GM23338 (cell line): Measurements from ENCODE around the gene GLIS2. TPM values are rescaled to one million over a fixed set of nuclear protein-coding genes. Genes with fewer than 3 reads are reported as not detected.

Experiments
- ATAC-seq: fragments of 200-7000 bp; cut with Tn5 transposase; 3 replicates; pipeline ENCODE4 v1.9.1; 2020
- DNase-seq: peaks from one replicate; pipeline ENCODE4 v3.0.0-alpha.2; 2015; ENCODE audit warnings: low spot score
- H2AFZ ChIP-seq: fragments of 200-600 bp; sonication (generic); 2 replicates; pipeline ENCODE4 v1.8.0; 2016; ENCODE audit warnings: antibody characterized with exemption, mild to moderate bottlenecking, moderate library complexity
- H3F3A ChIP-seq: fragments of 200-600 bp; sonication (generic); replicated peaks from 2 replicates; pipeline ENCODE4 v1.8.0; 2017; ENCODE audit warnings: antibody characterized with exemption, mixed run types, low read depth
- H3K27ac ChIP-seq: fragments of 200-600 bp; sonication (generic); 2 replicates; pipeline ENCODE4 v1.6.1; 2016; ENCODE audit warnings: low read depth
- H3K27me3 ChIP-seq: fragments of 200-600 bp; sonication (generic); 2 replicates; pipeline ENCODE4 v1.8.0; 2016; ENCODE audit warnings: mild to moderate bottlenecking, mixed run types, moderate library complexity; ENCODE audit not compliant: insufficient read depth
- H3K36me3 ChIP-seq: fragments of 200-600 bp; sonication (generic); 2 replicates; pipeline ENCODE4 v1.8.0; 2016; ENCODE audit warnings: mild to moderate bottlenecking; ENCODE audit not compliant: insufficient read depth
- H3K4me1 ChIP-seq: fragments of 200-600 bp; sonication (generic); 2 replicates; pipeline ENCODE4 v1.8.0; 2016; ENCODE audit warnings: mild to moderate bottlenecking, moderate library complexity; ENCODE audit not compliant: insufficient read depth
- H3K4me2 ChIP-seq: fragments of 200-600 bp; sonication (generic); 2 replicates; pipeline ENCODE4 v1.7.1; 2017; ENCODE audit warnings: mixed run types
- H3K4me3 ChIP-seq: fragments of 200-600 bp; sonication (generic); 2 replicates; pipeline ENCODE4 v1.6.1; 2016; ENCODE audit warnings: mixed run types
- H3K79me2 ChIP-seq: fragments of 200-600 bp; sonication (generic); replicated peaks from 2 replicates; pipeline ENCODE4 v1.8.0; 2017; ENCODE audit warnings: mild to moderate bottlenecking; ENCODE audit not compliant: insufficient read depth
- H3K9me2 ChIP-seq: fragments of 200-600 bp; sonication (generic); 2 replicates; pipeline ENCODE4 v1.8.0; 2017; ENCODE audit not compliant: insufficient read depth
- H4K20me1 ChIP-seq: fragments of 200-600 bp; sonication (generic); replicated peaks from 2 replicates; pipeline ENCODE4 v1.8.0; 2017; ENCODE audit warnings: mild to moderate bottlenecking; ENCODE audit not compliant: insufficient read depth
- H3K27ac Mint-ChIP-seq: 2 replicates; pipeline ENCODE4 v1.8.0; 2020; ENCODE audit warnings: inconsistent platforms, mild to moderate bottlenecking, moderate library complexity, mixed read lengths
- H3K27me3 Mint-ChIP-seq: 3 replicates; pipeline ENCODE4 v1.8.0; 2022; ENCODE audit warnings: low read depth, mild to moderate bottlenecking, moderate library complexity, mixed read lengths, inconsistent platforms; ENCODE audit not compliant: insufficient read depth, poor library complexity
- H3K36me3 Mint-ChIP-seq: 3 replicates; pipeline ENCODE4 v1.8.0; 2021; ENCODE audit warnings: low read depth, mild to moderate bottlenecking, inconsistent platforms, moderate library complexity, mixed read lengths
- H3K4me1 Mint-ChIP-seq: 3 replicates; pipeline ENCODE4 v1.8.0; 2020; ENCODE audit warnings: mild to moderate bottlenecking, inconsistent platforms, mixed read lengths
- H3K4me3 Mint-ChIP-seq: 3 replicates; pipeline ENCODE4 v1.8.0; 2021; ENCODE audit warnings: moderate library complexity, mild to moderate bottlenecking, inconsistent platforms, mixed read lengths
- H3K9me3 Mint-ChIP-seq: 3 replicates; pipeline ENCODE4 v1.8.0; 2020; ENCODE audit warnings: moderate library complexity, mild to moderate bottlenecking, inconsistent platforms, mixed read lengths
- ETS1 ChIP-seq: IDR thresholded peaks from 2 replicates; pipeline ENCODE4 v1.6.1; 2016; ENCODE audit warnings: antibody characterized with exemption
- EZH2 ChIP-seq: fragments of 200-600 bp; sonication (generic); IDR thresholded peaks from one replicate; pipeline ENCODE4 v1.8.0; 2017; ENCODE audit warnings: antibody characterized with exemption, mild to moderate bottlenecking, low read depth; ENCODE audit not compliant: unreplicated experiment
- EZH2phosphoT487 ChIP-seq: fragments of 200-600 bp; sonication (generic); IDR thresholded peaks from one replicate; pipeline ENCODE4 v1.8.1; 2018; ENCODE audit warnings: antibody characterized with exemption; ENCODE audit not compliant: unreplicated experiment
- NANOG ChIP-seq: IDR thresholded peaks from 2 replicates; pipeline ENCODE4 v1.6.1; 2016; ENCODE audit warnings: antibody characterized with exemption, borderline replicate concordance
- POLR2AphosphoS5 ChIP-seq: IDR thresholded peaks from 2 replicates; pipeline ENCODE4 v1.6.1; 2016; ENCODE audit warnings: antibody characterized with exemption, low read depth
- REST ChIP-seq: IDR thresholded peaks from one replicate; pipeline ENCODE4 v1.6.1; 2018; ENCODE audit warnings: antibody characterized with exemption; ENCODE audit not compliant: unreplicated experiment
- ZNF331 ChIP-seq: fragments of 250-450 bp; sonication (Bioruptor Pico); IDR thresholded peaks from 2 replicates; pipeline ENCODE4 v1.5.0; 2020; ENCODE audit warnings: low read depth, mild to moderate bottlenecking, moderate library complexity
- ZNF462 ChIP-seq: fragments of 250-450 bp; sonication (Bioruptor Pico); IDR thresholded peaks from 2 replicates; pipeline ENCODE4 v1.5.0; 2020; ENCODE audit warnings: mild to moderate bottlenecking, moderate library complexity
- polyA plus RNA-seq: library from polyadenylated mRNA; unstranded; fragments of >200 nt; fragmentation: Nextera tagmentation; extraction: Ambion mirVana; gene quantifications from 2 replicates; pipeline ENCODE4 v1.2.1, GENCODE V29; 2016
- total RNA-seq: library from RNA; depleted of rRNA; stranded (reverse); fragments of >200 nt; shearing (Covaris generic); gene quantifications from 2 replicates; pipeline ENCODE4 v1.2.3, GENCODE V29; 2014

GLIS2 gene
- total and polyA plus RNA-seq, 2 experiments from 2014 or later, result 8.2 to 10.2 TPM

GRCh38 chr16:4372578-4373355 lies 56.9 kb downstream of the GLIS2 start (continued):
- no peak for TF ChIP-seq EZH2
- no peak for TF ChIP-seq POLR2AphosphoS5
- no peak for TF ChIP-seq REST

- peaks cover 22% of the 10 kb centered on the region; the same call in 1 of the 2 replicates for H3F3A ChIP-seq
- peaks cover 41% of the 10 kb centered on the region for H3K4me1 Mint-ChIP-seq
- no peak for DNase-seq
- H3K27ac Mint-ChIP-seq, result no peak overlapping the region
- H3K9me3 Mint-ChIP-seq, result no peaks in the 10 kb centered on the region
- H3K4me3 ChIP-seq, result peak overlapping the region; percentile 73
- no peak; the same call in 2 of the 3 replicates for ATAC-seq
- H2AFZ ChIP-seq, result no peak overlapping the region
- H3K9me2 ChIP-seq, result no peaks in the 10 kb centered on the region
- peak overlapping the region; percentile 55; the same call in 1 of the 3 replicates for H3K4me3 Mint-ChIP-seq
- peaks cover 31% of the 10 kb centered on the region for H3K27me3 Mint-ChIP-seq
- H3K36me3 Mint-ChIP-seq, result peaks cover 3% of the 10 kb centered on the region; the same call in 1 of the 3 replicates
- no peaks in the 10 kb centered on the region for H4K20me1 ChIP-seq
- peak overlapping the region; percentile 94 for H3K4me2 ChIP-seq
- peaks cover 15% of the 10 kb centered on the region for H3K79me2 ChIP-seq
- peaks cover 56% of the 10 kb centered on the region for H3K4me1 ChIP-seq
- H3K27me3 ChIP-seq, result peaks cover 3% of the 10 kb centered on the region; the same call in 1 of the 2 replicates
- H3K36me3 ChIP-seq, result no peaks in the 10 kb centered on the region
- H3K27ac ChIP-seq, result peak overlapping the region; percentile 79; the same call in 1 of the 2 replicates
- TF ChIP-seq ETS1, result no peak
- TF ChIP-seq ZNF331 (CRISPR knock-in tag), result no peak
- TF ChIP-seq POLR2AphosphoS5, result no peak
- no peak for TF ChIP-seq NANOG
- TF ChIP-seq ZNF462, result no peak
- TF ChIP-seq EZH2phosphoT487, result no peak
- TF ChIP-seq REST, result no peak
These were observed 57.6 kb downstream of the GLIS2 start for GRCh38 chr16:4373356-4373908.
